CD1c-positive myeloid dendritic cell (primary cell): ENCODE measurements around the gene ACVR2B.

Experiments used
- DNase-seq: peaks from one replicate; pipeline ENCODE4 v3.0.0-alpha.2; 2016; ENCODE audit errors: extremely low spot score

The ACVR2B gene

DNA sequence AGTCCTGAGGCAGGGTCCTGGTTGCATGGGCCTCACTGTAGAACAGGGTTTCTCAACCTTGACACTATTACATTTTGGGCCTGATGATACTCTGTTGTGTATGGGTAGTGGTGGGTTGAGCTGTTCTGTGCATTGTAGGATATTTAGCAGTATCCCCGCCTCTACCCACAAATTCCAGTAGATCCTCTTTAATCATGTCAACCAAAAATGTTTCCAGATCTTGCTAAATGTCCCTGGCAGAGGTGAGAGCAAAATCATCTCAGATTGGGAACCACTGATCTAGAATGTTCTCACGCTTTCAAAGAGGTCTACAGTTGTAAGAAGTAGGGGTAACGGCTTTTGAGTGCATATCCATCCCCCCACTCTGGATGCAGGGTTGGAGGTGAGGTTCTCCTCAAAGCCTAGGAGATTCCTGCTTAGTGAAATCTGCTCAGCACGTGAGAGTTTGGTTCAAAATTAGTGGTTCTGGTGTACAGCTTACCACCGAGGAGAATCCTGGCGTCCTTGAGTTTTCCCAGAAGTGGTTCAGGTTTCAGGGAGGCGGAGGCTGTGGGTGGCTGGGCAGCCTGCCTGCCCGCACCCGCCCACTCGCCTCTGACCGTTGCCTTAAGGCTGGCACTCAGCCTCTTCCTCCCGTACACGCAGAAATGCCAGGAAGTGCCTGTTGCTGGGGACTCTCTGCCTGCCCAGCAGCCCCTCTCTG lies 5.3 kb downstream of the ACVR2B start:
- no peak for DNase-seq

DNA sequence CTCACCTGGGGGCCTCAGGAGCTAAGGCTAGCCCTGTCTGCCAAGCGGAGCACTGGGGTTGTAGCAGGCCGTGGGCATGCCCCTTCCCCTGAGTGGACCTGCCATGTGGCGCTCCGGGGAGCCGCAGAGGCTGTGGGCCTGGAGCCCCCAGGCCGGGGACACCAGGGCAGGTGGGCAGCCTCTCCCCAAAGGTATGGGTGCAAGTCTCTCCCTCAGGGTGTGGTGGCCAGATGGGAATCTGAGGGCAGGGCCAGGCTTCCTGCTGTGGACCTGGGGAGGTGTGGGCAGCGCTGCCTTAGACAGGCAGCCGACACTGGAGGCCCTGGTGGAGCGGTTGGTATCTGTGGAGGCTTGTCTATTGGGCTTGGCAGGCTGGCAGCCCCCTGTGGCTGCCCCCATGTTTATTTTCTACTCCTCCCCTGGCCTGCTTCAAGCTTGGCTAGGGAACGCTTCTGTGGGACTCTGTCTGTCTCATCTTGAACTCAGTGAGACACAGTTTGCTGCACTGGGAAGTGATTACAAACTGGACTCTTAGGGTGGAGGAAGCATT lies 5.9 kb downstream of the ACVR2B start:
- DNase-seq: no peak

DNA sequence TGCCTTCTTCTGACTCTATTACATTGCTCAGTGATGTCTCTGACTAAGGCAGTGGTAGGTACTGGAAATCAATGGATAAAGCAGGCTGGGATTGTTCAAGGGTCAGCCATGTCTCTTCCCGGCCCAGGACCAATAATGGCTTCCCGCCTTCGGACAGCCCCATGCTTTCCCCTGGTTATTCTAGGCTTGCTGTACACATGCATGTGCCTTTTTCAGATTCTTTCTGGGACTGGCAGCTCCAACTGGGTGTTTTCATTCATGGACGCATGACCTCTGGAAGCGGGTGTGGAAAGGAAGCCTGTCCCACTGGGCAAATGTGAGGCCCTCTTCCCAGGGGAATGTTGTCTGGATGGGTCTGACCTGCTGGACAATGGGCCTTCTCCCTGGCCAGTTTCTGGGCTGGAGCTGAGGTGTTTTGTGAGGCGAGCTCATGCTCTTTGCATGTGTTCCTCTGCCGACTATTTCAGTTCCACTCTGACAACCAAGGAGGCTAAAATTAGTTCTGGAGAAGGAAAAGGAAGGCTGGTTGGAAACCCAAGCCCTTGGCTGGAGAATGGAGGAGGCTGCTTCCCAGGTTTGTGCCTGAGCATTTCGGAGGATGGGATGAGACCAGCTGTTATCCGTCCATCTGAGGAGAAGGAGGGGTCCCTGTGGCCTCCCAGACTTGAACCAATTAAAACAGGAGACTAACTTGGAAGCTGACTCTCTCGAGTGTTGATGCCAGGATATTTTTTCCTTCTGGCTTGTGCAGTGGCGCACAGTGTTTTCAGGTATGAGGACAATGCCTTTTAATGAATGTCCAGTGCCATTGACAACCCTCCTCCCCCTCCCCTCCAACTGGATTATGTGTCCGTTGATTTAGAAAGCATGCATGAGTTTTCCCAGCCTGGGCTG lies 6.9 kb downstream of the ACVR2B start:
- DNase-seq: no peak

DNA sequence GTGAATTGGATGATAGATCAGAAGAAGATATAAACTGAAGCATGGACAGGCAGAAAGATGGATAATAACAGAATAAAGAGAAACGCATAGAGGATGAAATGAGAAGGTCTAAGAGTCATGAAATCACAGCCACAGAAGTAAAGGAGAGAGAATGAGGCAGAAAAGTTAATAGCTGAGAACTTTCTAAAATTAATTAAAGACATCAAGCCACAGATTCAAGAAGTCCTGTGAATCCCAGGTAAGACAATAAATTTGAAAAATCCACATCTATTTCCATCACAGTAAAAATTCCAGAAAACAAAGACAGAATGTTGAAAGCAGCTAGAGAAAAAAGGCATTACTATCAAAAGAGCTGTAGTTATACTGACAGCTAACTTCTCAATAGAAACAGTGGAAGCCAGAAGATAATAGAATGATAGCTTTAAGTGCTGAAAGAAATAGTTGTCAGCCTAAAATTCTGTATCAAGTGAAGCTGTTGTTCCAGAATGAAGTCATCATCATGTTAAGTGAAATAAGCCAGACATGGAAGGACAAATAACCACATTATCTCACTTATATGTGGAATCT lies 12.0 kb downstream of the ACVR2B start:
- DNase-seq: no peak

DNA sequence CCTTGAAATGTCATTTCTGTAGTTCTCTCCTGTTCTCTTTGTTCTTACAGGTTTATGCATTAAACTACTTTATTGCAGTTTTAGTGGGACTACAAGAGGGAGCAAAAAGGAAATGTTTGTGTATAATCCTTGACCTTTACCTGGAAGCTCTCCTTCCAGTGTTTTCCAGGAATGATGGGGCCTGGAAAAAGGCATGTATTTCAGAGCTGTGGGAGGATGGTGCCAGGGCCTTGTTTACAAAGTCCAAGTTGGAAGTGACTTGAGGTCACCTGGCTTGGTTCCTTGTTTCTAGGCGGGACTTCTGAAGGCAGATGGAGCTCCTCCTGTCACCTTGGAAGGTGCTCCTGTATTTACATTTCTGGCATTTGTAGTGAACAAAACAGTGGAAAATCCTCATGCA lies 15.1 kb downstream of the ACVR2B start:
- DNase-seq: no peak

DNA sequence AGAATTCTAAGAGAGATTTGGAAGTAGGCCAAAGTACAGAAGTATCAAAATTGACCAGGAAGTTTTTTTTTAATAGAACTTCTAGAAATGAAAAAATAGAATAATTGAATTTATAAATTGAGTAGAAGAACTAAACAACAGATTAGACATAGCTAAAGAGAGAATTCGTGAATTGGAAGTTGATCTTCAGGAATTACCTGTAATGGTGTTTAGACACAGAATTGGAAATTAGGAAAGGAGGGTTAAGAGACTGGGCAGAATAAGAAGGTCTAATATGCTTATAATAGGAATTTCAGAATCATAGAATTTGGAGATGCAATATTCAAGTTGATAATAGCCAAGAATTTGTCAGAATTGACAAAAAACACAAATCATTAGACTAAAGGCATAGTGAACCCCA lies 16.2 kb downstream of the ACVR2B start:
- no peak for DNase-seq

DNA sequence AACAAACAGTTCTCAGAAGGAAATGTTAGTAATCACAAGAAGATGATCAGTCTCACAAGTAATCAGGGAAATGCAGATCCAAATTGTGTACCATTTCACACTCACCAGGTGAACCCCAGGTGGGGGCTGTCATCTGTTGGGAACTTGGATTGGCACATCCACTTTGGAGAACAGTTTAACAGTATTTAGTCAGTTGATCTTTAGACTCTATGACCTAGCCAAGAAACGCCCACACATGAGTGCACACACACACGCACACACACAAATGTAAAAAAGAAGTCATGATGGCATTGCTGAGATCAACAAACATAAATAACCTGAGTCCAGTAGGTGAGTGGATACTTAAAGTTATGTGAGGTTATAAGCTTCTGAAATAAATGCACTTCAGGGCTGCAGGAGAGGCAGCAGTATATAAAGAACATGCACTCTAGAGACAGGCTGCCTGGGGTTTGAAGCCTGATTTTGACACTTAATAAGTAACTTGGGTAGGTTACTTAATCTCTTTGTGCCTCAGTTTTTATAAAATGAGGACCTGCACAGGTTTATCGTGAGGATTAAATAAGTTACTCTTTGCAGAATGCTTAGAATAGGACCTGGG lies 17.7 kb downstream of the ACVR2B start:
- no peak for DNase-seq

DNA sequence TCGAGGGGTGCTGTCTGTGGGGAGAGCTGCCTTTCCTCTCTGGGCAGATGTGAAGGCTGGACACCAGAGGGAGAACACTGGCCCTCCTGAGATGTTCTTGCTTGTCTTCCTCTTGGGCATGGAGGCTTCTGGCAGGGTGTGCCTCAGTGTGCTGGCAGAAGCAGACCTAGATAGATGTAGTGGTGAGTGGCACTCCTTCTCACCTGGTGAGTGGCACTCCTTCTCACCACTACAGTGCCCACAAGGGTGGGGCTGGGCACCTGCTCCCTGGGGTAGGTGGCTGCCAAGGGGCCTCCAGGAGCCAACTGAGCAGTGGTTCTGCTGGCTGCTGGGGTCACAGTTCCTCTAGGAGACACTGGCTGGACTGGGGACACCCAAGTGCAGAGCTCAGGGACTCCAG lies 18.7 kb downstream of the ACVR2B start:
- DNase-seq: no peak

DNA sequence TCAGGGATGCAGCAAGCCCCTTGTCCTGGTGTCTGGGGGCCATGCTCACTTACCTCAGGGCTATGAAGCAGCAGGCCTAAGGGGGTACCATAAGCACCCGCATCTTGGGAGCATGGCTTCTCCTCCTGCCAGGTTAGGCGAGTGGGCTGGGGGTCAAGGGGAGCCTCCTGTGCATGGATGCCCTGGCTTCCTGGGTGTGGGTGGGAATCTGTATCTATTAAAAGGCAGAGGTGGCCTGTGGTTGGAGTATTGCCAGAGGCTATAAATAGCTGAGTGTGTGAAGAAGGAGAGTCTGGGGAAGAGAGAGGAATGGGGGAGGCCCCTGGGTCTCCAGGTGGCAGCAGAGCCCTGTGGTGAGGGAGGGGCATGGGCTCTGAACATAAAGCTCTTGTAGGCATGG lies 19.5 kb downstream of the ACVR2B start:
- no peak for DNase-seq

DNA sequence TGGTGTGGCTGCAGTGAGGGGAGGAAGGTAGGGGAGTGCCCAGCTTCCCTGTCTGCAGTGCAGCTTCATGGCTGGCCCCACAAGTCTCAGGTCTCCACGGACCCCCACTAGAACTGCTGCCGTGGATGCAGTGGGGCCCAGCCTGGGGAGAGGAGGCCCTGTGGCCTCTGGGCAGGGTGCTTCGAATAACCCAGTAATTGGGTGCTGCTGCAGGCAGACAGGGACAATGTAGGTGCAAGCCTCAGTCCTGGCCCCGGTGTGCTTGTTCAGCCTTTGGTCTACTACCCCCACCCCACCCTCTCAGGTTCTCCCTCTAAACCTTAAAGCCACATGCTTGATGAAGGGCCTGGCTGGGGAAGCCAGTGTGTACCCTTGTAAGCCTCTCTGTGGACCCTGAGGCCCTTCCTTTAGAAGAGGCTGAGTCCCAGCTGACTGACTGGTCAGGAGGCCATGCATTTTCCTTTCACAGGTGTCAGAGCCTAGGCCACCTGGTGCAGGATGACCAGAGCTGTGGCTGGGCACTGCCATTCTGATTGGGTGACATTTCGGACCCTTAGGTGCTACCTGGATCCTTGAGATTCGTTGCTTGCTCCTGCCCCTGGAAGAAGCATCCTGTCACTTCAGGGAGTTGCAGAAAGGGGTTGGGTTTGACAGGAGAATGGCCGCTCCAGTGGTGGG lies 21.4 kb downstream of the ACVR2B start:
- no peak for DNase-seq

DNA sequence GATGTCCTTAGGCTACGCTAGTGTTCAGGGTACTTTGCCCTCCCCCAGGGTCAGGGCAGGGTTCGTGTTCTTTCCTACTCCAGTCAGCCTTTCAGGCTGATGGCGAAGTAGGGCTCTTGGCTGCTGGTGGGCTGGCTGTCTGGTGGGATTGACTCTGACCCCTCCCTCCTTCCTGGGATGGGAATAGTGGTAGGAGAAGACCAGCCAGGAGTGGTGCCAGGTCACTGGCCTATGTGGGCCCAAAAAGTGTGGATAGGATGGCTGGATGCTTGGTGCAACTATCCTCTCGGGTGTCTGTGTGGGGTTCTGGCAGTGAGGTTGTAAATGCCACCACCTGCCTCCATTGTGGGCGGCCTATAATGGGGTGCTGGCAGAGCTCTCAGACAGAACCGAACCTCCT lies 22.0 kb downstream of the ACVR2B start:
- no peak for DNase-seq

DNA sequence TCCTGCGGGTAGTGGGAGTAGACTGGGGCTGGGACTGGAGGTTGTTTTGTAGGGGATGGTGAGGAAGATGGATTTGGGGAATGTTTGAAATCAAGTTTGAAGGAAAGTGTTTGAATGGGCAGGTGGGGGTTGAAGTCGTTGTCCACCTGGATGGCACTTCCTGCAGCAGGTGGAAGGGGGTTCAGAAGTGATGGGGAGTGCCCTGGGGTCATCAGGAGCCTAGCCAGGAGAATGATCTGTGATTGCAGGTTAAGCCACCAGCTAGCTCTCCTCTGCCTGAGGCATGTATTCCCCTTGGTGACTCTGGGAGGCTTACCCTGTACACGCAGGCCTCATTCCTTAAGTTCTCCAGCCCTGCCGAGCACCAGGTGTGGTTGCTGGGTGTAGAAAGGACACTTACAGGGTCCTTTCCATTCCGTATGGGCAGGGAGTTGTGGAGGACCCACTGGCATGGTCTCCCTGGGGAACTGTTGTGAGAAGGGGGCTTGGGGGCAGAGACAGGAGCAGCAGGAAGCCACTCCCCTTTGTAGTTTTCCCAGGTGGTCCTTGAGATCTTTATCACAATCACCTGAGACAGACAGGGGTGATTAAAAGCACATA lies 22.6 kb downstream of the ACVR2B start:
- no peak for DNase-seq

DNA sequence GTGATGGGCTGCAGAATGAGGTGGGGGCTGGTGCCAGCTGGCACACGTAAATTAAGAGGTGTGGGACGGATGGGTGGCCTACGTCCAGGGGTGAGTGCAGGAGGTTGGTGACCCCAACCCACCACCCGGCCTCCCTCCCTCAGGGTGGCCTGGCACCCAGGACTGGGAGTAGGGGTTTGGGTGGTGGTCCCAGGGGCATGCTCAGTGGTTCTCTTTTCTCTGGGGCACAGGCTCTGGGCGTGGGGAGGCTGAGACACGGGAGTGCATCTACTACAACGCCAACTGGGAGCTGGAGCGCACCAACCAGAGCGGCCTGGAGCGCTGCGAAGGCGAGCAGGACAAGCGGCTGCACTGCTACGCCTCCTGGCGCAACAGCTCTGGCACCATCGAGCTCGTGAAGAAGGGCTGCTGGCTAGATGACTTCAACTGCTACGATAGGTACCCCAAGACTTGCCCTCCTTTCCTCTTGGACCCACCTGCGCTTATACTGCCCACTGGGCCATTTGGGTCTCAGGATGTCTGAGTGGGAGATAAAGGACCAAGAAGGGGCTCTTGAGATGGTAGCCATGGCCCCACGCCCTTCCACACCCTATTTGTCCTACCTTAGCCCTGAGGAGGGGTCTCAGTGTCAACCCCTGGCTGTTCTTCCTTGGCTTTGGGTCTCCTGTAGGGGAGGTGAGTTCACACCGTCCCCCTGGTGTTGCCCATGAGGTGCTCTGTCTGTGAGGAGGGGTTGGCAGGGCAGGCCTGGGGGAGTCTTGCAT lies 23.5 kb downstream of the ACVR2B start:
- DNase-seq: no peak

DNA sequence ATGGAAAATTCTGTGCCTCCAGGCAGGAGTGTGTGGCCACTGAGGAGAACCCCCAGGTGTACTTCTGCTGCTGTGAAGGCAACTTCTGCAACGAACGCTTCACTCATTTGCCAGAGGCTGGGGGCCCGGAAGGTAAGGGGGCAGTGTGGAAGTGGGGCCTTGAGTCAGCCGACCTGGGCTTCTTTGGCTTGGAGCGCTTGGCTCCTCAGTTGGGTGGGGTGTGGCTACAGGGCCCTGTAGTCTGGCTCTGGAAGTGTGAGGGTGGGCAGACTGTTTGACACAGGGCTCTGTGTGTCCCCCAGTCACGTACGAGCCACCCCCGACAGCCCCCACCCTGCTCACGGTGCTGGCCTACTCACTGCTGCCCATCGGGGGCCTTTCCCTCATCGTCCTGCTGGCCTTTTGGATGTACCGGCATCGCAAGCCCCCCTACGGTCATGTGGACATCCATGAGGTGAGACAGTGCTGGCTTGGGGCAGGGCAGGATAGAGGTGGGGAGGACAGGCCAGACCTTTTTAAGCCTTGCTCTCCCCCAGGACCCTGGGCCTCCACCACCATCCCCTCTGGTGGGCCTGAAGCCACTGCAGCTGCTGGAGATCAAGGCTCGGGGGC lies 24.3 kb downstream of the ACVR2B start:
- no peak for DNase-seq

DNA sequence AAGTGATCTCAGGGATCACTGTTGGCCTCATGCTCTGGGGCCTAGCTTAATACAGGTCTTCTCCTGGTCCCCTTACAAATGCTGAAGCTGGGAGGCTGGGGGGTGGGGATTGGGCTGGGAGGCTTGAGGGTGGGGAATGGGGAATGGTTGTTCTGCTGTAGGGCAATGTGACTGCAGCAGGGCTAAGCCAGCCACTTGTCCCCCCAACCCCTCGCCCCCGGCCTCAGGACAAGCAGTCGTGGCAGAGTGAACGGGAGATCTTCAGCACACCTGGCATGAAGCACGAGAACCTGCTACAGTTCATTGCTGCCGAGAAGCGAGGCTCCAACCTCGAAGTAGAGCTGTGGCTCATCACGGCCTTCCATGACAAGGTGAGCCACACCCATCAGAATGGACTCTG lies 25.2 kb downstream of the ACVR2B start:
- DNase-seq: no peak

DNA sequence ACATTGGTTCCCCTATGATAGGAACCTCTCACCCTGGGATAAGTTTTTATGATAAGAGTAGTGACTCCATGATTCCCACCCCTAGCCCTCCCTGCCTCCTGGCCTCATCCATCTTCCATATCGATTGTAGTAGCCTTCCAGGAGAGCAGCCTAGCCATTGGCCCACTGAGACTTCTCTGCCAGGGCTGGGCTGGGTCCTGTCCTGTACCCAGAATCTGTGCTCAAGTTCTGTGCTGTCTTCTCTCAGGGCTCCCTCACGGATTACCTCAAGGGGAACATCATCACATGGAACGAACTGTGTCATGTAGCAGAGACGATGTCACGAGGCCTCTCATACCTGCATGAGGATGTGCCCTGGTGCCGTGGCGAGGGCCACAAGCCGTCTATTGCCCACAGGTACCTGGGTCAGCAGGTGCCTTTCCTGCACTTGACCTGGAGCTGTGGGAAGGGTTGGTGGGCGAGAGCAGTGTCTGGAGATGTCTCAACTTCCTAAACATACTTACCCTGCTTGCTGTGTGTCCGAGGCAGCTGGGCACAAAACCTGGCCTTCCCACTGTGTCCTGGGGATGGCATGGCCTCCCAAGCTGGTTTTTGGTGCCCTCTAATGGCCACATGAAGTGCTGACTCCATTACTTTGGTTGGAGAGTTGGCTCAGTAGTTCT lies 25.9 kb downstream of the ACVR2B start:
- peak; percentile 74 for DNase-seq

DNA sequence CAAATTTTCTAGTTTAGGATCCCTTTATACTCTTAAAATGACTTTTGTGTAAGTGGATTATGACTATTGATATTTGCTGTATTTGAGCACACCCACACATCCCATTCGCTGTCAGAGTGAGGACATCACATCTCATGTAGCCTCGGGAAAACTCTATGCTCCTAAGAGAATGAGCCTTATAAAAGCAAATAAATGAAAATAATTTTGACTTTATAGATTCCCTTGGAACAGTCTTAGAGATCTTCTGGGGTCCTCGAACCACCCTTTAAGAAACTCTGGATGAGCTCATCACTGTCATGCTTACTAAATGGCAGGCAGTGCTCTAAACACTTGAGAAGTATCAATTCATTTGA lies 26.4 kb downstream of the ACVR2B start:
- DNase-seq: no peak

DNA sequence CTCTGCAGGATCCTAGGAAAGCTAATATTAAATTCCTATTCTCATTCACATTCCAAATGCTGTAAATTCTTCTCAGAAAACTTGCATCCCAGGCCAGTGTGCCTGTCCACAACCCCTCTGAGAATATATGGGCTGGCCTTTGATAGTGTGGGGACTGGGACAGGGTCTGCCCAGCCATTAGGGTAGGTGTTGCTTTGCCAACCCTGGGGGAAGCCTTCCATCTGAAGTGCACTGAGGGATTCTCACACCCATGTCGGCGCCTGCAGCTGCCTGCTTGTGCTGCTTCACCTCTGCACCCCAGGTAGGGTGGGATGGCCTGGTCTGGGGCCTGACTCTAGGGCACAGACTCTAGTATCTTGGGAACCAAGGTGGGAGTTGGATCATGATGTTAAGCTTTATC lies 27.2 kb downstream of the ACVR2B start:
- DNase-seq: no peak

DNA sequence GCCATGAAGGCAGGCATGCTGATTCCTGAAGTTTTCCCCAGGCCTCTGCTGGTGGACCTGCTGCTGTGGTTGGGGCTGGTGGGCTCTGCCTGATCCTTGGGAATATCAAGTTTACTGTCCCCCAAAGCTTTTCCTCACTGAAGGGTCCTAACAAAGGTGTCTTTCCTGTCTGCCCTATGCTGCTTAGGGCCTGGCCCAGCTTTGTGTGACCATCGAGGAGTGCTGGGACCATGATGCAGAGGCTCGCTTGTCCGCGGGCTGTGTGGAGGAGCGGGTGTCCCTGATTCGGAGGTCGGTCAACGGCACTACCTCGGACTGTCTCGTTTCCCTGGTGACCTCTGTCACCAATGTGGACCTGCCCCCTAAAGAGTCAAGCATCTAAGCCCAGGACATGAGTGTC lies 29.3 kb downstream of the ACVR2B start:
- no peak for DNase-seq

DNA sequence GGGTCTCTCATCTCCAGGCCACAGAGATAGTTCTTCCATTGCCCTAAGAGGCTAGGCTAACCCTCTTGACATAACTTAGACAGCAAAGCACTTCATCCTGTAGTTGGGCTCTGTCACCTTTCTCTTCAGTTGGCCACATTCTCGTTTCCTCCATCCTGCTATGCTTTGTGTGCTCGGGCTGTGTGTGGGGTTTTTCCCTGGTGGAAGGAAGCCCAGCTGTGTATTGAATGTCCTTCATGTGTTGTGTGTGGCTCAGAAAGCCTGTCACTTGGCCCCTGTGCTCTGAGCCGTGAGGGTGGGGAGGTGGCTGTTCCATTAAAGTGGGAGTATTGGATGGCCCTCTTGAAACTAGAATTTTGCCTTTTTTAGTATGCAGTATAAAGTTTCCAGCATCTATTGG lies 33.6 kb downstream of the ACVR2B start:
- no peak for DNase-seq
